ENCODE data around the gene MAGI2. TPM values are rescaled to one million over a fixed set of nuclear protein-coding genes. Genes with fewer than 3 reads are reported as not detected.
A peak's percentile ranks its signal among the peaks of the same experiment; 100 is the strongest.

MAGI2 gene
- total and polyA plus RNA-seq, 2 experiments from 2014 or later, result 10.4 to 26.4 TPM

GRCh38 chr7:78232806-78233205 is 1220.7 kb downstream of the MAGI2 start:
- Mint-ChIP-seq H3K27me3 (ENCODE audit: insufficient read depth, low read depth, poor library complexity) (no peaks in the 10 kb centered on the region), H3K36me3 (ENCODE audit: low read depth) (peaks cover 13% of the 10 kb centered on the region), H3K4me1 (peaks cover 17% of the 10 kb centered on the region), H3K9me3 (peaks cover 4% of the 10 kb centered on the region; the same call in 1 of the 3 replicates), H3K27ac (peak overlapping the region; percentile 0), H3K4me3 (no peak overlapping the region)
- H3K4me3 ChIP-seq, result no peak overlapping the region
- no peak overlapping the region for H3K27ac ChIP-seq (ENCODE audit: low read depth)
- H3K4me1 ChIP-seq (ENCODE audit: insufficient read depth), result no peaks in the 10 kb centered on the region
- H3K9me2 ChIP-seq (ENCODE audit: insufficient read depth), result peaks cover 3% of the 10 kb centered on the region
- no peaks in the 10 kb centered on the region for H3K79me2 ChIP-seq (replicated peaks; ENCODE audit: insufficient read depth)
- H3K27me3 ChIP-seq (ENCODE audit: insufficient read depth), result no peaks in the 10 kb centered on the region
- H2AFZ ChIP-seq, result no peak overlapping the region
- no peaks in the 10 kb centered on the region for H3K36me3 ChIP-seq (ENCODE audit: insufficient read depth)
- no peaks in the 10 kb centered on the region for H4K20me1 ChIP-seq (replicated peaks; ENCODE audit: insufficient read depth)
- TF ChIP-seq STAT1 (IDR thresholded peaks at IDR 0.05; ENCODE audit: unreplicated experiment) (no peak), REST (IDR thresholded peaks at IDR 0.05; ENCODE audit: unreplicated experiment) (no peak), ETS1 (IDR thresholded peaks at IDR 0.05) (no peak), ZNF114 (CRISPR knock-in tag; IDR thresholded peaks at IDR 0.05) (no peak), JUNB (IDR thresholded peaks at IDR 0.05; ENCODE audit: unreplicated experiment) (no peak), CTCF (conservative IDR thresholded peaks at IDR 0.05; ENCODE audit: low read depth in 2 of 2) (no peak), ZNF331 (CRISPR knock-in tag; IDR thresholded peaks at IDR 0.05; ENCODE audit: low read depth) (no peak), POLR2AphosphoS5 (IDR thresholded peaks at IDR 0.05; ENCODE audit: low read depth) (no peak), EZH2 (IDR thresholded peaks at IDR 0.05; ENCODE audit: low read depth, unreplicated experiment) (no peak), EZH2phosphoT487 (IDR thresholded peaks at IDR 0.05; ENCODE audit: unreplicated experiment) (no peak), NANOG (IDR thresholded peaks at IDR 0.05; ENCODE audit: borderline replicate concordance) (no peak), CREB1 (CRISPR knock-in tag; IDR thresholded peaks at IDR 0.05; ENCODE audit: low read depth) (no peak)
- TF ChIP-seq, protein P1, sequence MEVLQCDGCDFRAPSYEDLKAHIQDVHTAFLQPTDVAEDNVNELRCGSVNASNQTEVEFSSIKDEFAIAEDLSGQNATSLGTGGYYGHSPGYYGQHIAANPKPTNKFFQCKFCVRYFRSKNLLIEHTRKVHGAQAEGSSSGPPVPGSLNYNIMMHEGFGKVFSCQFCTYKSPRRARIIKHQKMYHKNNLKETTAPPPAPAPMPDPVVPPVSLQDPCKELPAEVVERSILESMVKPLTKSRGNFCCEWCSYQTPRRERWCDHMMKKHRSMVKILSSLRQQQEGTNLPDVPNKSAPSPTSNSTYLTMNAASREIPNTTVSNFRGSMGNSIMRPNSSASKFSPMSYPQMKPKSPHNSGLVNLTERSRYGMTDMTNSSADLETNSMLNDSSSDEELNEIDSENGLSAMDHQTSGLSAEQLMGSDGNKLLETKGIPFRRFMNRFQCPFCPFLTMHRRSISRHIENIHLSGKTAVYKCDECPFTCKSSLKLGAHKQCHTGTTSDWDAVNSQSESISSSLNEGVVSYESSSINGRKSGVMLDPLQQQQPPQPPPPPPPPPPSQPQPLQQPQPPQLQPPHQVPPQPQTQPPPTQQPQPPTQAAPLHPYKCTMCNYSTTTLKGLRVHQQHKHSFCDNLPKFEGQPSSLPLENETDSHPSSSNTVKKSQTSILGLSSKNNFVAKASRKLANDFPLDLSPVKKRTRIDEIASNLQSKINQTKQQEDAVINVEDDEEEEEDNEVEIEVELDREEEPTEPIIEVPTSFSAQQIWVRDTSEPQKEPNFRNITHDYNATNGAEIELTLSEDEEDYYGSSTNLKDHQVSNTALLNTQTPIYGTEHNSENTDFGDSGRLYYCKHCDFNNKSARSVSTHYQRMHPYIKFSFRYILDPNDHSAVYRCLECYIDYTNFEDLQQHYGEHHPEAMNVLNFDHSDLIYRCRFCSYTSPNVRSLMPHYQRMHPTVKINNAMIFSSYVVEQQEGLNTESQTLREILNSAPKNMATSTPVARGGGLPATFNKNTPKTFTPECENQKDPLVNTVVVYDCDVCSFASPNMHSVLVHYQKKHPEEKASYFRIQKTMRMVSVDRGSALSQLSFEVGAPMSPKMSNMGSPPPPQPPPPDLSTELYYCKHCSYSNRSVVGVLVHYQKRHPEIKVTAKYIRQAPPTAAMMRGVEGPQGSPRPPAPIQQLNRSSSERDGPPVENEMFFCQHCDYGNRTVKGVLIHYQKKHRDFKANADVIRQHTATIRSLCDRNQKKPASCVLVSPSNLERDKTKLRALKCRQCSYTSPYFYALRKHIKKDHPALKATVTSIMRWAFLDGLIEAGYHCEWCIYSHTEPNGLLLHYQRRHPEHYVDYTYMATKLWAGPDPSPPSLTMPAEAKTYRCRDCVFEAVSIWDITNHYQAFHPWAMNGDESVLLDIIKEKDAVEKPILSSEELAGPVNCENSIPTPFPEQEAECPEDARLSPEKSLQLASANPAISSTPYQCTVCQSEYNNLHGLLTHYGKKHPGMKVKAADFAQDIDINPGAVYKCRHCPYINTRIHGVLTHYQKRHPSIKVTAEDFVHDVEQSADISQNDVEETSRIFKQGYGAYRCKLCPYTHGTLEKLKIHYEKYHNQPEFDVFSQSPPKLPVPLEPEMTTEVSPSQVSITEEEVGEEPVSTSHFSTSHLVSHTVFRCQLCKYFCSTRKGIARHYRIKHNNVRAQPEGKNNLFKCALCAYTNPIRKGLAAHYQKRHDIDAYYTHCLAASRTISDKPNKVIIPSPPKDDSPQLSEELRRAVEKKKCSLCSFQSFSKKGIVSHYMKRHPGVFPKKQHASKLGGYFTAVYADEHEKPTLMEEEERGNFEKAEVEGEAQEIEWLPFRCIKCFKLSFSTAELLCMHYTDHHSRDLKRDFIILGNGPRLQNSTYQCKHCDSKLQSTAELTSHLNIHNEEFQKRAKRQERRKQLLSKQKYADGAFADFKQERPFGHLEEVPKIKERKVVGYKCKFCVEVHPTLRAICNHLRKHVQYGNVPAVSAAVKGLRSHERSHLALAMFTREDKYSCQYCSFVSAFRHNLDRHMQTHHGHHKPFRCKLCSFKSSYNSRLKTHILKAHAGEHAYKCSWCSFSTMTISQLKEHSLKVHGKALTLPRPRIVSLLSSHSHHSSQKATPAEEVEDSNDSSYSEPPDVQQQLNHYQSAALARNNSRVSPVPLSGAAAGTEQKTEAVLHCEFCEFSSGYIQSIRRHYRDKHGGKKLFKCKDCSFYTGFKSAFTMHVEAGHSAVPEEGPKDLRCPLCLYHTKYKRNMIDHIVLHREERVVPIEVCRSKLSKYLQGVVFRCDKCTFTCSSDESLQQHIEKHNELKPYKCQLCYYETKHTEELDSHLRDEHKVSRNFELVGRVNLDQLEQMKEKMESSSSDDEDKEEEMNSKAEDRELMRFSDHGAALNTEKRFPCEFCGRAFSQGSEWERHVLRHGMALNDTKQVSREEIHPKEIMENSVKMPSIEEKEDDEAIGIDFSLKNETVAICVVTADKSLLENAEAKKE (CRISPR knock-in tag; IDR thresholded peaks at IDR 0.05), result no peak
- no peaks in the 10 kb centered on the region for H3F3A ChIP-seq (replicated peaks; ENCODE audit: low read depth)
- no peak for ATAC-seq
- DNase-seq (ENCODE audit: low spot score), result no peak
- H3K4me2 ChIP-seq, result no peak overlapping the region
